ENCODE measurements around the gene OSTM1.
A peak's percentile ranks its signal among the peaks of the same experiment; 100 is the strongest.

OSTM1 gene

GRCh38 chr6:108116546-108117426 lies 42.2 kb upstream of the OSTM1 start:
- no peak for DNase-seq (ENCODE audit: low read depth in 1 of 2, low spot score in 1 of 2)
- Histone ChIP-seq H3K27ac (replicated peaks) (no peak overlapping the region), H3K27me3 (ENCODE audit: insufficient read depth, poor library complexity, severe bottlenecking) (peaks cover 52% of the 10 kb centered on the region), H3K4me3 (replicated peaks; ENCODE audit: insufficient read depth, low read length) (no peak overlapping the region)
- TF ChIP-seq REST (IDR thresholded peaks at IDR 0.05; ENCODE audit: insufficient replicate concordance, low read depth) (no peak), POLR2AphosphoS5 (IDR thresholded peaks at IDR 0.05; ENCODE audit: low read depth) (no peak), SPI1 (IDR thresholded peaks at IDR 0.05; ENCODE audit: borderline replicate concordance, low read depth) (no peak), GABPA (IDR thresholded peaks at IDR 0.05; ENCODE audit: low read depth) (no peak), CTCF (IDR thresholded peaks at IDR 0.05; ENCODE audit: insufficient read depth, low read length) (no peak)

- Histone ChIP-seq H3K27ac (replicated peaks) (no peak overlapping the region), H3K4me3 (replicated peaks; ENCODE audit: insufficient read depth, low read length) (no peak overlapping the region), H3K27me3 (ENCODE audit: insufficient read depth, poor library complexity, severe bottlenecking) (peaks cover 47% of the 10 kb centered on the region)
- TF ChIP-seq GABPA (IDR thresholded peaks at IDR 0.05; ENCODE audit: low read depth), result no peak
- no peak for TF ChIP-seq POLR2AphosphoS5 (IDR thresholded peaks at IDR 0.05; ENCODE audit: low read depth)
- no peak for TF ChIP-seq REST (IDR thresholded peaks at IDR 0.05; ENCODE audit: insufficient replicate concordance, low read depth)
- peak; percentile 23 for TF ChIP-seq CTCF (IDR thresholded peaks at IDR 0.05; ENCODE audit: insufficient read depth, low read length)
- DNase-seq (ENCODE audit: low read depth in 1 of 2, low spot score in 1 of 2), result peak in 1 of 2 experiments; percentile 56
Observed at GRCh38 chr6:108115598-108116058, 41.1 kb upstream of the OSTM1 start.

DNA sequence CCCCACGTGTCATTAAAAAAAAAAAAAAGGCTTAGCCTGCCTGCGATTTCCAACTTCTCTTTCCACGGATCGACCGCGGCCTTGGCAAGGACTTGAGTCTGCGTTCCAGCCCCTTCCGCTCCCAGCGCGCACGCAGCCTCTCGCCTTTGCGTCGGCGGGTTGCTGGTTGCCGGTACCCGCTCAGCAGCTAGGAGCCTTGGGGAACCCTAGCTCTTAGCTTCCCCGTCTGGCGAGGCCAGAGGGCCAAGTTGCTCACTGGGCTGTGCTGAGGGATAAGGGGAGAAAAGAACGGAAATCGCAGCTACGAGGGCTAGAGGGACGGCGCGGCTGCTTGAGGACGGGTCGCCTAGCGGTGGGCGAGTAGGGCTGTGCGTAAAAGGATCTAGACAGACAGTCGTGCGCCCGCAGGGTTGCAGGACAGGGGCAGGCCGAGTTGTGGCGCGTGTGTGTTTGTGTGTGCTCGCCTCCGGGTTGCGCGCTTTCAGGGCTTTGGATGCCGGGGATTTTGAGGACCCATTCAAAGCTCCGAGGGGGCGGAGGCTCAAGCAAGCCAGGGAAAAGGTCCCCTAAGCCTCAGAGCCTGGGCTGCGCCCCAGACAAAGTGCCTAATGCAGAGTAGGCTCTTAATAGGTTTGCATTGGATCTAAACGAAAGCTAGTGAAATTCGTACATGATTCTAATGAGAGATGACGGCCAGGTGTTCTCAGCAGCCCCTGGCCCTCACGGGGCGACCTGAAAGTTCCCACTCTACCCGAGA lies 40.5 kb upstream of the OSTM1 start:
- H3K27me3 ChIP-seq (ENCODE audit: insufficient read depth, poor library complexity, severe bottlenecking), result peaks cover 42% of the 10 kb centered on the region
- H3K27ac ChIP-seq (replicated peaks), result no peak overlapping the region
- TF ChIP-seq POLR2AphosphoS5 (IDR thresholded peaks at IDR 0.05; ENCODE audit: low read depth), result no peak
- TF ChIP-seq SPI1 (IDR thresholded peaks at IDR 0.05; ENCODE audit: borderline replicate concordance, low read depth), result peak; percentile 42; the same call in 1 of the 2 replicates
- peak; percentile 61 to 86 for DNase-seq (ENCODE audit: low read depth in 1 of 2, low spot score in 1 of 2)
- H3K4me3 ChIP-seq (replicated peaks; ENCODE audit: insufficient read depth, low read length), result peak overlapping the region; percentile 42
